Activated CD4-positive, alpha-beta memory T cell treated with anti-CD3 and anti-CD28 coated beads for 36 hours (primary cell): Measurements from ENCODE around the gene STRN4. TPM values are rescaled to one million over a fixed set of nuclear protein-coding genes. Genes with fewer than 3 reads are reported as not detected.

Source experiments
- CTCF ChIA-PET: fragments of 350-600 bp; sonication (Branson Sonifier 250); formaldehyde crosslinking; loops from one replicate; lab custom pipeline; 2021; ENCODE audit warnings: antibody characterized with exemption, inconsistent platforms; lab: Charles Lee
- POLR2A ChIA-PET: fragments of 350-600 bp; sonication (Branson Sonifier 250); formaldehyde crosslinking; loops from one replicate; lab custom pipeline; 2021; ENCODE audit warnings: antibody characterized with exemption; lab: Charles Lee
- DNase-seq: peaks from one replicate; pipeline ENCODE4 v3.0.0-alpha.2; 2020
- H3K27ac Mint-ChIP-seq: one replicate; pipeline ENCODE4 v1.8.0; 2021; ENCODE audit warnings: mixed read lengths
- H3K27me3 Mint-ChIP-seq: one replicate; pipeline ENCODE4 v1.8.0; 2021; ENCODE audit warnings: mixed read lengths
- H3K36me3 Mint-ChIP-seq: one replicate; pipeline ENCODE4 v1.8.0; 2021; ENCODE audit warnings: mixed read lengths
- H3K4me1 Mint-ChIP-seq: one replicate; pipeline ENCODE4 v1.8.0; 2021; ENCODE audit warnings: low read depth, mixed read lengths
- H3K4me3 Mint-ChIP-seq: one replicate; pipeline ENCODE4 v1.8.0; 2021; ENCODE audit warnings: mild to moderate bottlenecking, mixed read lengths
- H3K9me3 Mint-ChIP-seq: one replicate; pipeline ENCODE4 v1.8.0; 2021; ENCODE audit warnings: mixed read lengths
- intact Hi-C: fragments of 100-400 bp; cut with micrococcal nuclease; formaldehyde crosslinking; loops from one replicate; pipeline ENCODE4 v1.15.1; 2023
- total RNA-seq, 2 experiments: library from RNA; stranded (reverse); gene quantifications; one replicate each; pipeline ENCODE4 v1.2.3, GENCODE V29; 2021

STRN4 gene
- total RNA-seq, 2 experiments from 2014 or later: 52.6 to 59.3 TPM

GRCh38 chr19:46723023-46723461 lies 23.2 kb downstream of the STRN4 start:
- DNase-seq: no peak
- Mint-ChIP-seq H3K27ac (no peak overlapping the region), H3K4me1 (peaks cover 22% of the 10 kb centered on the region), H3K36me3 (peaks cover 49% of the 10 kb centered on the region), H3K4me3 (no peak overlapping the region), H3K27me3 (no peaks in the 10 kb centered on the region), H3K9me3 (no peaks in the 10 kb centered on the region)
- POLR2A ChIA-PET: interaction anchor here (0.7 to 1.5 kb wide), 2 partner anchors 9 to 104 kb away, joined by 3 to 4 read pairs; no protein-coding TSS in a partner anchor
- CTCF ChIA-PET: interaction anchor here (1.3 kb wide), 1 partner anchor 19 kb away, joined by 6 read pairs; no protein-coding TSS in a partner anchor
- intact Hi-C loops: no loop called here

- no peak for DNase-seq
- Mint-ChIP-seq H3K9me3 (no peaks in the 10 kb centered on the region), H3K4me3 (no peak overlapping the region), H3K27ac (no peak overlapping the region), H3K4me1 (peaks cover 27% of the 10 kb centered on the region), H3K27me3 (no peaks in the 10 kb centered on the region), H3K36me3 (peaks cover 48% of the 10 kb centered on the region)
- POLR2A ChIA-PET: interaction anchor here (0.7 to 1.5 kb wide), 2 partner anchors 9 to 104 kb away, joined by 3 to 4 read pairs; no protein-coding TSS in a partner anchor
- intact Hi-C loops: no loop called here
- CTCF ChIA-PET: no interaction called here
Measured at GRCh38 chr19:46722421-46723022, 23.7 kb downstream of the STRN4 start.

- Mint-ChIP-seq H3K27ac (no peak overlapping the region), H3K36me3 (peaks cover 44% of the 10 kb centered on the region), H3K4me1 (peaks cover 27% of the 10 kb centered on the region), H3K4me3 (no peak overlapping the region), H3K9me3 (no peaks in the 10 kb centered on the region), H3K27me3 (no peaks in the 10 kb centered on the region)
- POLR2A ChIA-PET: no interaction called here
- CTCF ChIA-PET: no interaction called here
- intact Hi-C loops: no loop called here
- DNase-seq: no peak
Measured at GRCh38 chr19:46722004-46722380, 24.3 kb downstream of the STRN4 start.

GRCh38 chr19:46721269-46722003 lies 24.8 kb downstream of the STRN4 start:
- peaks cover 39% of the 10 kb centered on the region for H3K36me3 Mint-ChIP-seq
- DNase-seq: no peak
- intact Hi-C loops: no loop called here
- no peaks in the 10 kb centered on the region for H3K27me3 Mint-ChIP-seq
- H3K27ac Mint-ChIP-seq: no peak overlapping the region
- ChIA-PET CTCF (interaction anchor here (1.4 kb wide), 1 partner anchor 9 kb away, joined by 3 read pairs; no protein-coding TSS in a partner anchor), POLR2A (no interaction called here)
- H3K4me1 Mint-ChIP-seq: peaks cover 27% of the 10 kb centered on the region
- H3K9me3 Mint-ChIP-seq: no peaks in the 10 kb centered on the region
- no peak overlapping the region for H3K4me3 Mint-ChIP-seq

- ChIA-PET CTCF (interaction anchor here (1.2 to 1.4 kb wide), 2 partner anchors 10 to 27 kb away, joined by 3 read pairs; no protein-coding TSS in a partner anchor), POLR2A (no interaction called here)
- Mint-ChIP-seq H3K9me3 (no peaks in the 10 kb centered on the region), H3K36me3 (peaks cover 31% of the 10 kb centered on the region), H3K4me1 (peaks cover 27% of the 10 kb centered on the region), H3K27ac (peak overlapping the region; percentile 35), H3K27me3 (no peaks in the 10 kb centered on the region), H3K4me3 (no peak overlapping the region)
- intact Hi-C loops: no loop called here
- DNase-seq: no peak
Measured at GRCh38 chr19:46720503-46721239, 25.6 kb downstream of the STRN4 start.

- DNase-seq: no peak
- H3K27ac Mint-ChIP-seq: peak overlapping the region; percentile 14
- no peaks in the 10 kb centered on the region for H3K9me3 Mint-ChIP-seq
- H3K27me3 Mint-ChIP-seq: no peaks in the 10 kb centered on the region
- peaks cover 32% of the 10 kb centered on the region for H3K4me1 Mint-ChIP-seq
- no peak overlapping the region for H3K4me3 Mint-ChIP-seq
- ChIA-PET CTCF (interaction anchor here (0.7 to 1.4 kb wide), 4 partner anchors 9 to 28 kb away, joined by 3 read pairs; no protein-coding TSS in a partner anchor), POLR2A (no interaction called here)
- H3K36me3 Mint-ChIP-seq: peaks cover 31% of the 10 kb centered on the region
- intact Hi-C loops: no loop called here
Measured at GRCh38 chr19:46719629-46720502, 26.4 kb downstream of the STRN4 start.

- POLR2A ChIA-PET: no interaction called here
- H3K36me3 Mint-ChIP-seq: peaks cover 26% of the 10 kb centered on the region
- DNase-seq: no peak
- H3K4me1 Mint-ChIP-seq: peaks cover 32% of the 10 kb centered on the region
- no peak overlapping the region for H3K4me3 Mint-ChIP-seq
- H3K9me3 Mint-ChIP-seq: no peaks in the 10 kb centered on the region
- H3K27me3 Mint-ChIP-seq: no peaks in the 10 kb centered on the region
- CTCF ChIA-PET: interaction anchor here (0.7 to 1.0 kb wide), 2 partner anchors 10 to 13 kb away, joined by 3 read pairs; no protein-coding TSS in a partner anchor
- intact Hi-C loops: no loop called here
- H3K27ac Mint-ChIP-seq: peak overlapping the region; percentile 14
Measured at GRCh38 chr19:46718934-46719622, 27.2 kb downstream of the STRN4 start.

- peak overlapping the region; percentile 95 for H3K27ac Mint-ChIP-seq
- intact Hi-C loops: no loop called here
- H3K4me1 Mint-ChIP-seq: peaks cover 37% of the 10 kb centered on the region
- peaks cover 28% of the 10 kb centered on the region for H3K36me3 Mint-ChIP-seq
- peak overlapping the region; percentile 93 for H3K4me3 Mint-ChIP-seq
- ChIA-PET CTCF (interaction anchor here (0.7 to 1.1 kb wide), 5 partner anchors 10 to 14 kb away, joined by 3 to 7 read pairs (median 3); no protein-coding TSS in a partner anchor), POLR2A (interaction anchor here (1.3 kb wide), 1 partner anchor 118 kb away, joined by 3 read pairs; no protein-coding TSS in a partner anchor)
- no peaks in the 10 kb centered on the region for H3K27me3 Mint-ChIP-seq
- no peaks in the 10 kb centered on the region for H3K9me3 Mint-ChIP-seq
- peak; percentile 77 for DNase-seq
Measured at GRCh38 chr19:46718157-46718933, 27.9 kb downstream of the STRN4 start.

GRCh38 chr19:46717716-46718143 lies 28.5 kb downstream of the STRN4 start:
- Mint-ChIP-seq H3K27ac (peak overlapping the region; percentile 95), H3K4me1 (peaks cover 38% of the 10 kb centered on the region), H3K9me3 (no peaks in the 10 kb centered on the region), H3K36me3 (peaks cover 28% of the 10 kb centered on the region), H3K27me3 (no peaks in the 10 kb centered on the region), H3K4me3 (peak overlapping the region; percentile 93)
- DNase-seq: peak; percentile 37
- intact Hi-C loops: loop anchor here (2.0 kb wide), 2 partner anchors 117 to 539 kb away; partner anchors contain the start of genes CALM3 and CCDC9
- POLR2A ChIA-PET: interaction anchor here (1.3 kb wide), 1 partner anchor 117 kb away, joined by 3 read pairs; no protein-coding TSS in a partner anchor
- CTCF ChIA-PET: interaction anchor here (0.7 to 1.1 kb wide), 4 partner anchors 10 to 13 kb away, joined by 3 to 7 read pairs (median 4); no protein-coding TSS in a partner anchor
